IMR-90 (cell line): ENCODE data around the gene KLHL3. TPM values are rescaled to one million over a fixed set of nuclear protein-coding genes. Genes with fewer than 3 reads are reported as not detected.

Experiments used
- ATAC-seq: fragments of 200-7000 bp; cut with Tn5 transposase; 2 replicates; pipeline ENCODE4 v1.9.1; 2020; ENCODE audit warnings: low read depth, mild to moderate bottlenecking, moderate library complexity
- BruUV-seq: library from RNA; stranded (reverse); fragments of 400-500 nt; replicated peaks from 2 replicates; lab custom pipeline; 2021; lab: Mats Ljungman, UMichigan
- CTCF ChIA-PET: fragments of 300-600 bp; formaldehyde crosslinking; extraction: SDS; loops from one replicate; lab custom pipeline; 2021; ENCODE audit warnings: antibody characterized with exemption; lab: Yijun Ruan, JAX
- POLR2A ChIA-PET: fragments of 300-600 bp; sonication (Branson Sonifier 250); formaldehyde crosslinking; loops from one replicate; lab custom pipeline; 2022; ENCODE audit warnings: antibody characterized with exemption; ENCODE audit not compliant: unreplicated experiment; lab: Charles Lee
- DNase-seq: peaks from one replicate; pipeline ENCODE4 v3.0.0; 2013
- H2AFZ ChIP-seq: replicated peaks from 2 replicates; pipeline ENCODE3; 2013; ENCODE audit warnings: low read length, mild to moderate bottlenecking; ENCODE audit not compliant: poor library complexity
- H2AK5ac ChIP-seq: 2 replicates; pipeline ENCODE4 v1.6.1; 2013; ENCODE audit warnings: low read depth, low read length, inconsistent platforms
- H2AK9ac ChIP-seq: replicated peaks from 2 replicates; pipeline ENCODE3; 2013; ENCODE audit warnings: mild to moderate bottlenecking, low read depth, low read length, moderate library complexity; ENCODE audit not compliant: poor library complexity
- H2BK120ac ChIP-seq: 2 replicates; pipeline ENCODE4 v1.6.1; 2013; ENCODE audit warnings: low read depth, low read length, inconsistent platforms
- H2BK15ac ChIP-seq: 3 replicates; pipeline ENCODE4 v1.6.1; 2013; ENCODE audit warnings: low read depth, low read length, inconsistent platforms
- H2BK20ac ChIP-seq: 2 replicates; pipeline ENCODE4 v1.6.1; 2013; ENCODE audit warnings: low read depth, mild to moderate bottlenecking, inconsistent platforms, low read length, moderate library complexity
- H2BK5ac ChIP-seq: 2 replicates; pipeline ENCODE4 v1.6.1; 2013; ENCODE audit warnings: mild to moderate bottlenecking, low read depth, low read length, inconsistent platforms; ENCODE audit not compliant: poor library complexity, severe bottlenecking
- H3K14ac ChIP-seq: replicated peaks from 2 replicates; pipeline ENCODE4 v1.6.1; 2013; ENCODE audit warnings: low read depth, low read length, inconsistent platforms
- H3K18ac ChIP-seq: 2 replicates; pipeline ENCODE4 v1.6.1; 2013; ENCODE audit warnings: low read depth, low read length, control low read depth
- H3K23ac ChIP-seq: 2 replicates; pipeline ENCODE4 v1.6.1; 2013; ENCODE audit warnings: low read depth, low read length, inconsistent platforms
- H3K27ac ChIP-seq: 2 replicates; pipeline ENCODE4 v1.5.1; 2013; ENCODE audit warnings: mild to moderate bottlenecking, control low read depth, low read length; ENCODE audit not compliant: insufficient read depth
- H3K27me3 ChIP-seq: 2 replicates; pipeline ENCODE4 v1.6.1; 2013; ENCODE audit warnings: low read length; ENCODE audit not compliant: control insufficient read depth, insufficient read depth
- H3K36me3 ChIP-seq: 2 replicates; pipeline ENCODE4 v1.6.1; 2013; ENCODE audit warnings: low read length, mixed read lengths; ENCODE audit not compliant: control insufficient read depth, insufficient read depth
- H3K4ac ChIP-seq: 2 replicates; pipeline ENCODE4 v1.6.1; 2013; ENCODE audit warnings: low read depth, low read length, inconsistent platforms
- H3K4me1 ChIP-seq: 2 replicates; pipeline ENCODE4 v1.6.1; 2013; ENCODE audit warnings: low read length, mixed read lengths; ENCODE audit not compliant: control insufficient read depth, insufficient read depth
- H3K4me2 ChIP-seq: 2 replicates; pipeline ENCODE4 v1.6.1; 2013; ENCODE audit warnings: low read depth, mild to moderate bottlenecking, control low read depth, low read length, moderate library complexity
- H3K4me3 ChIP-seq: 2 replicates; pipeline ENCODE4 v1.5.1; 2013; ENCODE audit warnings: low read depth, mild to moderate bottlenecking, control low read depth, low read length, moderate library complexity; ENCODE audit not compliant: insufficient read depth
- H3K56ac ChIP-seq: 2 replicates; pipeline ENCODE4 v1.6.1; 2013; ENCODE audit warnings: low read length, inconsistent platforms; ENCODE audit not compliant: insufficient read depth; ENCODE audit errors: extremely low read depth
- H3K79me1 ChIP-seq, 2 experiments: 2 replicates each; pipeline ENCODE4 v1.6.1; 2013; ENCODE audit warnings: low read length in 2 of 2, inconsistent platforms in 1 of 2, low read depth in 1 of 2
- H3K9ac ChIP-seq: 2 replicates; pipeline ENCODE4 v1.6.1; 2013; ENCODE audit warnings: low read depth, low read length, control low read depth
- H3K9me1 ChIP-seq: 2 replicates; pipeline ENCODE4 v1.6.1; 2013; ENCODE audit warnings: low read length, inconsistent platforms; ENCODE audit not compliant: insufficient read depth
- H3K9me3 ChIP-seq: 2 replicates; pipeline ENCODE4 v1.6.1; 2013; ENCODE audit warnings: low read length; ENCODE audit not compliant: control insufficient read depth, insufficient read depth
- H4K20me1 ChIP-seq: 2 replicates; pipeline ENCODE4 v1.6.1; 2013; ENCODE audit warnings: low read length, inconsistent platforms; ENCODE audit not compliant: insufficient read depth
- H4K5ac ChIP-seq: 2 replicates; pipeline ENCODE4 v1.6.1; 2013; ENCODE audit warnings: mild to moderate bottlenecking, low read depth, low read length, control low read depth
- H4K8ac ChIP-seq, 2 experiments: 2 replicates each; pipeline ENCODE4 v1.6.1; 2013; ENCODE audit warnings: low read depth in 2 of 2, low read length in 2 of 2, control low read depth in 1 of 2, inconsistent platforms in 1 of 2
- H4K91ac ChIP-seq: 2 replicates; pipeline ENCODE4 v1.6.1; 2013; ENCODE audit warnings: low read depth, low read length, inconsistent platforms; ENCODE audit not compliant: insufficient read depth
- BHLHE40 ChIP-seq: fragments of 150-350 bp; IDR thresholded peaks from 2 replicates; pipeline ENCODE4 v1.6.1; 2016; ENCODE audit warnings: mild to moderate bottlenecking, low read depth, low read length
- CEBPB ChIP-seq: IDR thresholded peaks from 2 replicates; pipeline ENCODE4 v1.6.1; 2012; ENCODE audit warnings: low read depth, low read length, improper control_type of control experiment
- CHD1 ChIP-seq: IDR thresholded peaks from 2 replicates; pipeline ENCODE4 v1.6.1; 2012; ENCODE audit warnings: low read depth, low read length, improper control_type of control experiment
- CTCF ChIP-seq: conservative IDR thresholded peaks from 2 replicates; pipeline ENCODE4 v1.5.1; 2012; ENCODE audit warnings: mild to moderate bottlenecking, low read depth, low read length, improper control_type of control experiment
- ELK1 ChIP-seq: fragments of 150-350 bp; IDR thresholded peaks from 2 replicates; pipeline ENCODE4 v1.6.1; 2016; ENCODE audit warnings: low read depth, mild to moderate bottlenecking, low read length, moderate library complexity, borderline replicate concordance
- FOS ChIP-seq: fragments of 150-350 bp; IDR thresholded peaks from 2 replicates; pipeline ENCODE4 v1.6.1; 2016; ENCODE audit warnings: low read depth, low read length
- MAZ ChIP-seq: IDR thresholded peaks from 2 replicates; pipeline ENCODE4 v1.6.1; 2012; ENCODE audit warnings: low read depth, mild to moderate bottlenecking, low read length, improper control_type of control experiment, moderate library complexity, borderline replicate concordance
- MXI1 ChIP-seq: IDR thresholded peaks from 2 replicates; pipeline ENCODE4 v1.6.1; 2012; ENCODE audit warnings: low read depth, mild to moderate bottlenecking, low read length, moderate library complexity, borderline replicate concordance
- NFE2L2 ChIP-seq: fragments of 150-350 bp; IDR thresholded peaks from 2 replicates; pipeline ENCODE4 v1.6.1; 2016; ENCODE audit warnings: low read depth, mild to moderate bottlenecking, low read length
- RAD21 ChIP-seq: IDR thresholded peaks from 2 replicates; pipeline ENCODE4 v1.6.1; 2012; ENCODE audit warnings: low read length, improper control_type of control experiment
- RFX5 ChIP-seq: IDR thresholded peaks from 2 replicates; pipeline ENCODE4 v1.8.0; 2012; ENCODE audit warnings: low read depth, mild to moderate bottlenecking, low read length, moderate library complexity
- SMC3 ChIP-seq: fragments of 150-350 bp; IDR thresholded peaks from 2 replicates; pipeline ENCODE4 v1.6.1; 2016; ENCODE audit warnings: low read depth, mild to moderate bottlenecking, antibody characterized with exemption, low read length, moderate library complexity
- USF2 ChIP-seq: fragments of 150-350 bp; IDR thresholded peaks from 2 replicates; pipeline ENCODE4 v1.6.1; 2017; ENCODE audit warnings: mild to moderate bottlenecking, antibody characterized with exemption, low read length, low read depth
- whole genome bisulfite sequencing, 2 experiments: methylation state at CpG; one replicate each; pipeline versions ENCODE4 v1.1.5 to v1.1.7; 2013; ENCODE audit warnings: missing lambda C conversion rate in 2 of 2; ENCODE audit not compliant: insufficient read length in 1 of 2; ENCODE audit errors: extremely low coverage in 2 of 2; 5-methylcytosine and 5-hydroxymethylcytosine counted together
- dilution Hi-C: fragments of 300-500 bp; cut with HindIII; formaldehyde crosslinking; loops from one replicate; pipeline ENCODE4 v1.14.3; 2018; ENCODE audit warnings: low sequenced_read_pairs; ENCODE audit not compliant: unreplicated experiment
- in situ Hi-C: fragments of 300-500 bp; cut with MboI; formaldehyde crosslinking; loops from 3 replicates; pipeline ENCODE4 v1.14.3; 2019; ENCODE audit warnings: low sequenced_read_pairs, inconsistent platforms, mixed read lengths
- intact Hi-C: fragments of 100-400 bp; cut with micrococcal nuclease; formaldehyde crosslinking; loops from 2 replicates; pipeline ENCODE4 v1.10.0; 2022
- polyA plus RNA-seq, 3 experiments: library from polyadenylated mRNA; depleted of rRNA; stranded (reverse); fragments of >200 nt; gene quantifications; 2 replicates each; pipeline ENCODE4 v1.2.3, GENCODE V29; 2012; ENCODE audit warnings: low replicate concordance in 1 of 3
- total RNA-seq: library from RNA; depleted of rRNA; stranded (reverse); fragments of >200 nt; gene quantifications from 2 replicates; pipeline ENCODE4 v1.2.3, GENCODE V29; 2012

Gene KLHL3
- total and polyA plus RNA-seq, 2 of the 4 experiments (the other 2 are of a cell fraction), result 2.3 to 4.1 TPM

- Histone ChIP-seq H3K14ac (no peak overlapping the region), H3K79me1 (no peaks in the 10 kb centered on the region), H3K27me3 (peaks cover 5% of the 10 kb centered on the region), H2BK120ac (no peak overlapping the region), H2BK15ac (no peak overlapping the region), H3K9me1 (no peaks in the 10 kb centered on the region), H3K27ac (no peak overlapping the region), H2AFZ (no peak overlapping the region), H3K4ac (no peak overlapping the region), H3K23ac (no peak overlapping the region), H4K5ac (no peak overlapping the region), H2AK5ac (no peak overlapping the region), H4K20me1 (no peaks in the 10 kb centered on the region), H2AK9ac (no peak overlapping the region), H3K18ac (no peak overlapping the region), H3K4me3 (no peak overlapping the region), H4K91ac (no peak overlapping the region), H3K56ac (no peak overlapping the region), H3K4me1 (no peaks in the 10 kb centered on the region), H3K9me3 (no peaks in the 10 kb centered on the region), H2BK20ac (no peak overlapping the region), H3K36me3 (no peaks in the 10 kb centered on the region), H2BK5ac (no peak overlapping the region), H4K8ac (no peak overlapping the region), H3K9ac (no peak overlapping the region), H3K4me2 (no peak overlapping the region)
- intact Hi-C loops, result loop anchor here (1.0 to 5.0 kb wide), 3 partner anchors 43 to 354 kb away; no protein-coding TSS in a partner anchor
- in situ Hi-C loops, result loop anchor here (10.0 kb wide), 1 partner anchor 356 kb away; the partner anchor contains the start of gene NME5
- DNase-seq (peak; percentile 39), ATAC-seq (peak; percentile 72)
- WGBS, 2 experiments, result no CpG with 5 or more reads among the region's 2 CpGs
- dilution Hi-C loops, result no loop called here
- CTCF ChIA-PET, result interaction anchor here (0.5 to 1.6 kb wide), 15 partner anchors 9 to 355 kb away, joined by 3 to 7 read pairs (median 3); no protein-coding TSS in a partner anchor
- TF ChIP-seq CHD1 (no peak), CEBPB (no peak), SMC3 (peak; percentile 62), FOS (no peak), BHLHE40 (no peak), NFE2L2 (no peak), ELK1 (no peak), MAZ (no peak), RAD21 (peak; percentile 59), USF2 (no peak), RFX5 (no peak), MXI1 (no peak), CTCF (peak; percentile 77)
- POLR2A ChIA-PET, result no interaction called here
- no TSS peak for BruUV-seq
These were observed 43.1 kb upstream of the KLHL3 start for GRCh38 chr5:137778772-137779564.
